Medulla oblongata (tissue), 1 donor: ENCODE results near the gene MTA3.
A peak's percentile ranks its signal among the peaks of the same experiment; 100 is the strongest.
"Not testable (repeated sequence)": the region's sequence is repeated elsewhere in the genome, so short reads cannot be mapped to it uniquely, and the experiment has no call there.

Experiments
- DNase-seq: peaks from one replicate; pipeline ENCODE4 v3.0.0-alpha.2; 2015; ENCODE audit errors: extremely low spot score

MTA3 gene

GRCh38 chr2:42568401-42569115 lies at the start of gene MTA3:
Gene MTA3 (plus strand): TSS chr2:42568632. CDS start chr2:42568746, 114 bp downstream.
- DNase-seq = peak; percentile 41

- no peak for DNase-seq
Observed at GRCh38 chr2:42519624-42520023, 48.8 kb upstream of the MTA3 start.

GRCh38 chr2:42522035-42522434 lies 46.4 kb upstream of the MTA3 start:
- no peak for DNase-seq

GRCh38 chr2:42523341-42523740 lies 45.1 kb upstream of the MTA3 start:
- no peak for DNase-seq

- no peak for DNase-seq
Observed at GRCh38 chr2:42532397-42532796, 36.0 kb upstream of the MTA3 start.

- no peak for DNase-seq
Observed at GRCh38 chr2:42537493-42537892, 30.9 kb upstream of the MTA3 start.

GRCh38 chr2:42542871-42543270 lies 25.6 kb upstream of the MTA3 start:
- no peak for DNase-seq

- DNase-seq = no peak
Observed at GRCh38 chr2:42545023-42545721, 23.3 kb upstream of the MTA3 start.

GRCh38 chr2:42545841-42546390 lies 22.5 kb upstream of the MTA3 start:
- no peak for DNase-seq

GRCh38 chr2:42547014-42547413 lies 21.4 kb upstream of the MTA3 start:
- peak; percentile 22 for DNase-seq

GRCh38 chr2:42547446-42548295 lies 20.8 kb upstream of the MTA3 start:
- DNase-seq = no peak

GRCh38 chr2:42550870-42551269 lies 17.6 kb upstream of the MTA3 start:
- DNase-seq = no peak

- no peak for DNase-seq
Observed at GRCh38 chr2:42554392-42554791, 14.0 kb upstream of the MTA3 start.

- no peak for DNase-seq
Observed at GRCh38 chr2:42556315-42556890, 12.0 kb upstream of the MTA3 start.

- DNase-seq = no peak
Observed at GRCh38 chr2:42557306-42557705, 11.1 kb upstream of the MTA3 start.

- no peak for DNase-seq
Observed at GRCh38 chr2:42558827-42559226, 9.6 kb upstream of the MTA3 start.

GRCh38 chr2:42560133-42560532 lies 8.3 kb upstream of the MTA3 start:
- DNase-seq = not testable (repeated sequence)

- no peak for DNase-seq
Observed at GRCh38 chr2:42560899-42561298, 7.5 kb upstream of the MTA3 start.

- no peak for DNase-seq
Observed at GRCh38 chr2:42562474-42563144, 5.8 kb upstream of the MTA3 start.

- no peak for DNase-seq
Observed at GRCh38 chr2:42566025-42566424, 2.4 kb upstream of the MTA3 start.

- DNase-seq = peak; percentile 4
Observed at GRCh38 chr2:42566837-42567321, 1.6 kb upstream of the MTA3 start.
